Spleen (tissue), 7 donors: Measurements from ENCODE around the gene NCK2.

ENCODE experiments used
- POLR2AphosphoS5 ChIP-seq, 3 donors: sonication (generic); formaldehyde crosslinking; IDR thresholded peaks; one replicate each; pipeline ENCODE4 v1.5.1; 2017; ENCODE audit warnings: antibody characterized with exemption in 3 of 3
- TF ChIP-seq, protein P1 (sequence below), 11 experiments: fragments of 200-600 bp in 7 of 11; fragments of 450-650 bp in 4 of 11; sonication (generic) in 4 of 11; IDR thresholded peaks in 8 of 11; conservative IDR thresholded peaks in 3 of 11; 1 replicate in 7 of 11; 2 replicates in 4 of 11; pipeline versions ENCODE4 v1.4.0 to v1.8.0; 2016 to 2021; ENCODE audit warnings: antibody characterized with exemption in 11 of 11, inconsistent platforms in 4 of 11, mild to moderate bottlenecking in 1 of 11
- donor health status: DM: no; HTN: no; CAD: no; lungs with moderate emphysema.
- donor health status: DM: no; HTN: no; CAD: no.
- donor health status: DM: no; HTN: no; CAD: no.

GRCh38 chr2:105798595-105798994 lies 53.9 kb downstream of the NCK2 start:
- TF ChIP-seq, protein P1, sequence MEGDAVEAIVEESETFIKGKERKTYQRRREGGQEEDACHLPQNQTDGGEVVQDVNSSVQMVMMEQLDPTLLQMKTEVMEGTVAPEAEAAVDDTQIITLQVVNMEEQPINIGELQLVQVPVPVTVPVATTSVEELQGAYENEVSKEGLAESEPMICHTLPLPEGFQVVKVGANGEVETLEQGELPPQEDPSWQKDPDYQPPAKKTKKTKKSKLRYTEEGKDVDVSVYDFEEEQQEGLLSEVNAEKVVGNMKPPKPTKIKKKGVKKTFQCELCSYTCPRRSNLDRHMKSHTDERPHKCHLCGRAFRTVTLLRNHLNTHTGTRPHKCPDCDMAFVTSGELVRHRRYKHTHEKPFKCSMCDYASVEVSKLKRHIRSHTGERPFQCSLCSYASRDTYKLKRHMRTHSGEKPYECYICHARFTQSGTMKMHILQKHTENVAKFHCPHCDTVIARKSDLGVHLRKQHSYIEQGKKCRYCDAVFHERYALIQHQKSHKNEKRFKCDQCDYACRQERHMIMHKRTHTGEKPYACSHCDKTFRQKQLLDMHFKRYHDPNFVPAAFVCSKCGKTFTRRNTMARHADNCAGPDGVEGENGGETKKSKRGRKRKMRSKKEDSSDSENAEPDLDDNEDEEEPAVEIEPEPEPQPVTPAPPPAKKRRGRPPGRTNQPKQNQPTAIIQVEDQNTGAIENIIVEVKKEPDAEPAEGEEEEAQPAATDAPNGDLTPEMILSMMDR (IDR thresholded peaks at IDR 0.05 in 8 of 11, conservative IDR thresholded peaks at IDR 0.05 in 3 of 11) = no peak
- TF ChIP-seq POLR2AphosphoS5 (IDR thresholded peaks at IDR 0.05) = peak in 1 of 3 donors; percentile 66
